K562 (cell line): Measurements from ENCODE around the gene HPS3. TPM values are rescaled to one million over a fixed set of nuclear protein-coding genes. Genes with fewer than 3 reads are reported as not detected.

ENCODE experiments used
- ATAC-seq: fragments of 200-7000 bp; cut with Tn5 transposase; 3 replicates; pipeline ENCODE4 v1.9.1; 2020; ENCODE audit warnings: moderate library complexity
- BruUV-seq: library from RNA; stranded (reverse); fragments of 400-500 nt; replicated peaks from 2 replicates; lab custom pipeline; 2021; lab: Mats Ljungman, UMichigan
- CTCF ChIA-PET: fragments of 300-600 bp; formaldehyde crosslinking; extraction: SDS; loops from one replicate; lab custom pipeline; 2021; ENCODE audit warnings: low intra/inter-chr PET ratio; lab: Yijun Ruan, JAX
- POLR2A ChIA-PET: fragments of 300-600, 350-650 bp; sonication (Branson Sonifier 250); formaldehyde crosslinking; extraction: SDS; loops from one replicate; lab custom pipeline; 2021; ENCODE audit warnings: antibody characterized with exemption, inconsistent platforms; lab: Yijun Ruan, JAX
- DNase-seq, 4 experiments: peaks; one replicate each; pipeline versions ENCODE4 v3.0.0 to v3.0.0-alpha.2; 2011 to 2018; ENCODE audit warnings: low spot score in 3 of 4, mixed read lengths in 3 of 4; ENCODE audit errors: extremely low read depth in 1 of 4
- FAIRE-seq: peaks from 2 replicates; lab custom pipeline; 2011; peaks lifted over from hg19 to GRCh38; lab: Jason Lieb, UNC
- H2AFZ ChIP-seq: 2 replicates; pipeline ENCODE4 v1.6.0; 2011; ENCODE audit warnings: low read depth, low read length, control low read depth, inconsistent platforms
- H3K27ac ChIP-seq: fragments of 200-600 bp; 3 replicates; pipeline ENCODE4 v1.8.0; 2011; ENCODE audit warnings: low read depth, mild to moderate bottlenecking, control low read depth, inconsistent platforms, low read length, moderate library complexity, mixed read lengths; ENCODE audit errors: extremely low read depth
- H3K27me3 ChIP-seq, 2 experiments: fragments of 300-600 bp in 1 of 2; 2 replicates in 1 of 2; 3 replicates in 1 of 2; pipeline versions ENCODE4 v1.6.0 to v1.8.0; 2011; ENCODE audit warnings: inconsistent platforms in 2 of 2, low read length in 2 of 2, mild to moderate bottlenecking in 1 of 2, mixed read lengths in 1 of 2, moderate library complexity in 1 of 2; ENCODE audit not compliant: control insufficient read depth in 2 of 2, insufficient read depth in 2 of 2
- H3K36me3 ChIP-seq: fragments of 300-600 bp; 3 replicates; pipeline ENCODE4 v1.8.0; 2011; ENCODE audit warnings: mild to moderate bottlenecking, low read length, inconsistent platforms; ENCODE audit not compliant: control insufficient read depth, insufficient read depth
- H3K4me1 ChIP-seq, 2 experiments: fragments of 200-600 bp in 1 of 2; replicated peaks in 1 of 2; 2 replicates in 1 of 2; 3 replicates in 1 of 2; pipeline versions ENCODE4 v1.5.1 to v1.8.0; 2011; ENCODE audit warnings: inconsistent platforms in 2 of 2, low read length in 2 of 2, mild to moderate bottlenecking in 1 of 2, mixed read lengths in 1 of 2, moderate library complexity in 1 of 2; ENCODE audit not compliant: control insufficient read depth in 2 of 2, insufficient read depth in 2 of 2
- H3K4me2 ChIP-seq: 2 replicates; pipeline ENCODE4 v1.6.1; 2011; ENCODE audit warnings: low read length, control low read depth, inconsistent platforms, mixed read lengths; ENCODE audit not compliant: insufficient read depth
- H3K4me3 ChIP-seq: fragments of 200-600 bp; sonication (generic), shearing (Covaris generic); 2 replicates; pipeline ENCODE4 v1.5.1; 2016; ENCODE audit warnings: control low read depth, inconsistent platforms
- H3K79me2 ChIP-seq: fragments of 200-600 bp; 3 replicates; pipeline ENCODE4 v1.8.0; 2011; ENCODE audit warnings: low read length, inconsistent platforms; ENCODE audit not compliant: control insufficient read depth, insufficient read depth
- H3K9ac ChIP-seq, 2 experiments: 2 replicates each; pipeline versions ENCODE4 v1.6.0 to v1.6.1; 2011; ENCODE audit warnings: low read depth in 2 of 2, low read length in 2 of 2, control low read depth in 1 of 2, inconsistent platforms in 1 of 2, mild to moderate bottlenecking in 1 of 2, mixed read lengths in 1 of 2; ENCODE audit not compliant: insufficient read depth in 1 of 2
- H3K9me1 ChIP-seq: one replicate; pipeline ENCODE4 v1.6.0; 2011; ENCODE audit warnings: inconsistent platforms, mild to moderate bottlenecking, low read length, moderate library complexity; ENCODE audit not compliant: control insufficient read depth, insufficient read depth
- H3K9me3 ChIP-seq: replicated peaks from 2 replicates; pipeline ENCODE4 v1.5.1; 2011; ENCODE audit warnings: low read depth, low read length, inconsistent platforms; ENCODE audit not compliant: control insufficient read depth, insufficient read depth
- H4K20me1 ChIP-seq: replicated peaks from 2 replicates; pipeline ENCODE4 v1.6.1; 2011; ENCODE audit warnings: low read length, inconsistent platforms, mixed read lengths; ENCODE audit not compliant: control insufficient read depth, insufficient read depth
- CEBPG ChIP-seq, 3 experiments: fragments of 200-800 bp in 1 of 3; sonication (Bioruptor generic) in 1 of 3; sonication (generic) in 1 of 3; formaldehyde crosslinking in 1 of 3; IDR thresholded peaks in 2 of 3; conservative IDR thresholded peaks in 1 of 3; 2 replicates each; pipeline versions ENCODE4 v1.6.1 to v1.8.0; 2016 to 2022; ENCODE audit warnings: missing compliant biosample characterization in 2 of 3, missing genetic modification characterization in 2 of 3, mild to moderate bottlenecking in 1 of 3, missing genetic modification reagents in 1 of 3
- MYBL2 ChIP-seq, 2 experiments: fragments of 450-650 bp in 1 of 2; sonication (generic) in 1 of 2; formaldehyde crosslinking in 1 of 2; IDR thresholded peaks; 2 replicates each; pipeline versions ENCODE4 v1.6.1 to v1.8.1; 2017 to 2022; ENCODE audit warnings: borderline replicate concordance in 1 of 2, inconsistent platforms in 1 of 2, low read depth in 1 of 2, mild to moderate bottlenecking in 1 of 2, missing genetic modification reagents in 1 of 2, moderate library complexity in 1 of 2
- whole genome bisulfite sequencing: fragments of 100-300 bp; shearing (Covaris generic); methylation state at CpG from one replicate; pipeline ENCODE4 v1.1.6; 2016; ENCODE audit warnings: low coverage, mixed read lengths; ENCODE audit not compliant: insufficient coverage; ENCODE audit errors: missing lambda C conversion rate; 5-methylcytosine and 5-hydroxymethylcytosine counted together
- in situ Hi-C: fragments of 300-500 bp; cut with MboI; formaldehyde crosslinking; loops from 4 replicates; pipeline ENCODE4 v1.15.0; 2018; ENCODE audit warnings: inconsistent platforms, mixed read lengths
- intact Hi-C: fragments of 100-400 bp; cut with micrococcal nuclease; formaldehyde crosslinking; loops from 2 replicates; pipeline ENCODE4 v1.14.2; 2022
- polyA plus RNA-seq, 8 experiments: library from polyadenylated mRNA; depleted of rRNA in 4 of 8; stranded (reverse) in 5 of 8; unstranded in 3 of 8; fragments of >200 nt; fragmentation: Nextera tagmentation in 2 of 8; fragmentation: Illumina TruSeq in 1 of 8; extraction: Ambion mirVana in 2 of 8; extraction: Trizol in 1 of 8; gene quantifications; 2 replicates each; pipeline versions ENCODE4 v1.2.1 to v1.2.3, GENCODE V29; 2011 to 2014; ENCODE audit warnings: inconsistent platforms in 1 of 8, missing spikeins in 1 of 8
- total RNA-seq, 7 experiments: library from RNA; depleted of rRNA in 6 of 7; stranded (reverse); fragments of >200 nt in 6 of 7; fragmentation: Illumina TruSeq in 2 of 7; extraction: Trizol in 2 of 7; gene quantifications; 2 replicates each; pipeline versions ENCODE4 v1.2.1 to v1.2.3, GENCODE V29; 2011 to 2021; ENCODE audit warnings: low replicate concordance in 1 of 7
- TF ChIP-seq, protein P1 (sequence below): fragments of 450-650 bp; IDR thresholded peaks from 2 replicates; pipeline ENCODE4 v1.7.0; 2016; ENCODE audit warnings: borderline replicate concordance
- TF ChIP-seq, protein P2 (sequence below), 2 experiments: fragments of 450-650 bp in 1 of 2; sonication (generic) in 1 of 2; formaldehyde crosslinking in 1 of 2; IDR thresholded peaks in 1 of 2; conservative IDR thresholded peaks in 1 of 2; 2 replicates each; pipeline versions ENCODE4 v1.6.1 to v1.8.1; 2016 to 2023; ENCODE audit warnings: mild to moderate bottlenecking in 2 of 2, moderate library complexity in 2 of 2, inconsistent platforms in 1 of 2, missing genetic modification reagents in 1 of 2

Gene HPS3
- total and polyA plus RNA-seq, 9 of the 15 experiments (the other 6 are each of a cell fraction or from before 2014, with no cell fraction given): 1.2 to 11.3 (median 7.6) TPM

DNA sequence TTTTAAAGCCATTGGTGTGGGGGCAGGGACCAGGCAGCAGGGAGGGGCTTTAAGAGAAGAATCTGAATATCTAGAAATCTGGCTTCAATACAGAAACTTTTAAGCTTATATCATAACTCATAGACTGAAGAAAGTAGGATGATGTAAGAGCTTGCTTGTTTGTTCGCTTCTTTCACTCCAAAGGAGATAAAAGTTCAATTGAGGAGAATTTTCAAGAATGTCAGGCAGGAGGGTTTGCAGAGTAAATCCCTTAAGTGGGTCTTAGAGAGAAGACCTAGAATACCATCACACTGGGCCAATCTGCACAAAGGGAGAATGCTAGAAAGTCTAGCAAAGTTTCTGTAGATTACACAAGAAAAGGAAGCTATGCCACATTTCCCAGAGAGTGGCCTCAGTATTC lies 39.0 kb upstream of the HPS3 start:
- TF ChIP-seq, protein P1, sequence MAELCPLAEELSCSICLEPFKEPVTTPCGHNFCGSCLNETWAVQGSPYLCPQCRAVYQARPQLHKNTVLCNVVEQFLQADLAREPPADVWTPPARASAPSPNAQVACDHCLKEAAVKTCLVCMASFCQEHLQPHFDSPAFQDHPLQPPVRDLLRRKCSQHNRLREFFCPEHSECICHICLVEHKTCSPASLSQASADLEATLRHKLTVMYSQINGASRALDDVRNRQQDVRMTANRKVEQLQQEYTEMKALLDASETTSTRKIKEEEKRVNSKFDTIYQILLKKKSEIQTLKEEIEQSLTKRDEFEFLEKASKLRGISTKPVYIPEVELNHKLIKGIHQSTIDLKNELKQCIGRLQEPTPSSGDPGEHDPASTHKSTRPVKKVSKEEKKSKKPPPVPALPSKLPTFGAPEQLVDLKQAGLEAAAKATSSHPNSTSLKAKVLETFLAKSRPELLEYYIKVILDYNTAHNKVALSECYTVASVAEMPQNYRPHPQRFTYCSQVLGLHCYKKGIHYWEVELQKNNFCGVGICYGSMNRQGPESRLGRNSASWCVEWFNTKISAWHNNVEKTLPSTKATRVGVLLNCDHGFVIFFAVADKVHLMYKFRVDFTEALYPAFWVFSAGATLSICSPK: no peak
- TF ChIP-seq MYBL2 (IDR thresholded peaks at IDR 0.05; ENCODE audit: low read depth): no peak
- TF ChIP-seq MYBL2 (CRISPR knock-in tag; IDR thresholded peaks at IDR 0.05; ENCODE audit: borderline replicate concordance): no peak
- TF ChIP-seq, protein P2, sequence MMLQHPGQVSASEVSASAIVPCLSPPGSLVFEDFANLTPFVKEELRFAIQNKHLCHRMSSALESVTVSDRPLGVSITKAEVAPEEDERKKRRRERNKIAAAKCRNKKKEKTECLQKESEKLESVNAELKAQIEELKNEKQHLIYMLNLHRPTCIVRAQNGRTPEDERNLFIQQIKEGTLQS (IDR thresholded peaks at IDR 0.05): peak; percentile 15; the same call in 1 of the 2 replicates
- TF ChIP-seq, protein P2 (CRISPR knock-in tag; conservative IDR thresholded peaks at IDR 0.05): no peak
- no peak for TF ChIP-seq CEBPG (CRISPR knock-in tag; IDR thresholded peaks at IDR 0.05)
- TF ChIP-seq CEBPG (tag; conservative IDR thresholded peaks at IDR 0.05 in 1 of 2, IDR thresholded peaks at IDR 0.05 in 1 of 2): peak in 1 of 2 experiments; percentile 25; a peak in 1 of 4 replicates
- H2AFZ ChIP-seq: 0 out of 2 replicates have a peak overlapping the region, but pooled peaks have one; percentile 4
- POLR2A ChIA-PET: no interaction called here

More for the DNA sequence above, 39.0 kb upstream of the HPS3 start:
- peaks cover 5 to 12% of the 10 kb centered on the region in 2 experiments; a peak in 4 of 5 replicates for H3K4me1 ChIP-seq
- H3K4me2 ChIP-seq: no peak overlapping the region
- ATAC-seq (no peak), DNase-seq (no peak), FAIRE-seq (no peak)
- intact Hi-C loops: no loop called here
- no peaks in the 10 kb centered on the region for H3K9me1 ChIP-seq
- in situ Hi-C loops: no loop called here
- CTCF ChIA-PET: no interaction called here
- no peaks in the 10 kb centered on the region for H3K36me3 ChIP-seq
- no TSS peak for BruUV-seq
- no peaks in the 10 kb centered on the region; the same call in 1 of the 2 replicates for H4K20me1 ChIP-seq
- H3K9me3 ChIP-seq: peaks cover 6% of the 10 kb centered on the region; the same call in 1 of the 2 replicates
- 50% methylated on average over 1 of the region's 1 CpG for WGBS
- no peaks in the 10 kb centered on the region for H3K27me3 ChIP-seq
- no peak overlapping the region for H3K4me3 ChIP-seq
- H3K79me2 ChIP-seq: peaks cover 9% of the 10 kb centered on the region
- H3K27ac ChIP-seq: no peak overlapping the region
- no peak overlapping the region for H3K9ac ChIP-seq
